HAP-1 (cell line): Measurements from ENCODE around the gene ARV1.
"Not testable (repeated sequence)": the region's sequence is repeated elsewhere in the genome, so short reads cannot be mapped to it uniquely, and the experiment has no call there.

Experiments used
- DNase-seq, 2 experiments: peaks; one replicate each; pipeline ENCODE4 v3.0.0-alpha.2; 2016 to 2020; ENCODE audit warnings: low spot score in 2 of 2
- H3K27me3 ChIP-seq: fragments of 250-450 bp; sonication (Bioruptor Pico); 2 replicates; pipeline ENCODE4 v1.5.1; 2020; ENCODE audit warnings: low read depth, mild to moderate bottlenecking, moderate library complexity
- H3K36me3 ChIP-seq: fragments of 250-450 bp; sonication (Bioruptor Pico); replicated peaks from 2 replicates; pipeline ENCODE4 v1.5.1; 2020; ENCODE audit warnings: mild to moderate bottlenecking
- H3K4me1 ChIP-seq: fragments of 250-450 bp; sonication (Bioruptor Pico); 2 replicates; pipeline ENCODE4 v1.5.1; 2020; ENCODE audit warnings: mild to moderate bottlenecking
- H3K4me3 ChIP-seq: fragments of 250-450 bp; sonication (Bioruptor Pico); 2 replicates; pipeline ENCODE4 v1.5.1; 2020; ENCODE audit warnings: mild to moderate bottlenecking, moderate library complexity
- H3K9me3 ChIP-seq: fragments of 250-450 bp; sonication (Bioruptor Pico); 2 replicates; pipeline ENCODE4 v1.5.1; 2020; ENCODE audit warnings: mild to moderate bottlenecking, moderate library complexity
- in situ Hi-C: fragments of 300-500 bp; cut with MboI; formaldehyde crosslinking; loops from 3 replicates; pipeline ENCODE4 v1.14.3; 2020; ENCODE audit warnings: low sequenced_read_pairs, inconsistent platforms, mixed read lengths

The ARV1 gene

GRCh38 chr1:231016966-231017365 is 38.1 kb downstream of the ARV1 start:
- in situ Hi-C loops: no loop called here
- Histone ChIP-seq H3K4me3 (no peak overlapping the region), H3K4me1 (no peaks in the 10 kb centered on the region), H3K27me3 (no peaks in the 10 kb centered on the region), H3K9me3 (no peaks in the 10 kb centered on the region), H3K36me3 (no peaks in the 10 kb centered on the region)
- no peak for DNase-seq

- in situ Hi-C loops: no loop called here
- DNase-seq: no peak
- Histone ChIP-seq H3K27me3 (no peaks in the 10 kb centered on the region), H3K4me3 (no peak overlapping the region), H3K9me3 (no peaks in the 10 kb centered on the region), H3K36me3 (no peaks in the 10 kb centered on the region), H3K4me1 (no peaks in the 10 kb centered on the region)
These were observed 40.8 kb downstream of the ARV1 start for GRCh38 chr1:231019711-231020110.

GRCh38 chr1:231020139-231020601 is 41.3 kb downstream of the ARV1 start:
- DNase-seq: no peak
- no peaks in the 10 kb centered on the region for H3K36me3 ChIP-seq

GRCh38 chr1:231020816-231021215 is 41.9 kb downstream of the ARV1 start:
- H3K4me1 ChIP-seq: no peaks in the 10 kb centered on the region
- in situ Hi-C loops: no loop called here

More at GRCh38 chr1:231020139-231020601, 41.3 kb downstream of the ARV1 start:
- no peaks in the 10 kb centered on the region for H3K9me3 ChIP-seq
- in situ Hi-C loops: no loop called here
- H3K4me3 ChIP-seq: no peak overlapping the region
- no peaks in the 10 kb centered on the region for H3K27me3 ChIP-seq
- H3K4me1 ChIP-seq: no peaks in the 10 kb centered on the region

GRCh38 chr1:231021540-231022031 is 42.7 kb downstream of the ARV1 start:
- in situ Hi-C loops: no loop called here
- no peak for DNase-seq
- Histone ChIP-seq H3K27me3 (no peaks in the 10 kb centered on the region), H3K36me3 (no peaks in the 10 kb centered on the region), H3K4me3 (no peak overlapping the region), H3K9me3 (no peaks in the 10 kb centered on the region), H3K4me1 (no peaks in the 10 kb centered on the region)

More at GRCh38 chr1:231020816-231021215, 41.9 kb downstream of the ARV1 start:
- H3K4me3 ChIP-seq: no peak overlapping the region
- no peaks in the 10 kb centered on the region for H3K36me3 ChIP-seq
- H3K9me3 ChIP-seq: no peaks in the 10 kb centered on the region
- no peaks in the 10 kb centered on the region for H3K27me3 ChIP-seq
- DNase-seq: no peak

GRCh38 chr1:231022543-231022942 is 43.6 kb downstream of the ARV1 start:
- in situ Hi-C loops, DNase-seq, H3K9me3 ChIP-seq, H3K4me3 ChIP-seq, H3K36me3 ChIP-seq, H3K27me3 ChIP-seq, H3K4me1 ChIP-seq: not testable (repeated sequence)

GRCh38 chr1:231023150-231023549 is 44.3 kb downstream of the ARV1 start:
- H3K27me3 ChIP-seq: no peaks in the 10 kb centered on the region
- in situ Hi-C loops: no loop called here
- H3K9me3 ChIP-seq: no peaks in the 10 kb centered on the region
- H3K4me1 ChIP-seq: no peaks in the 10 kb centered on the region
- no peaks in the 10 kb centered on the region for H3K36me3 ChIP-seq
- H3K4me3 ChIP-seq: no peak overlapping the region
- no peak for DNase-seq

GRCh38 chr1:231026576-231026975 is 47.7 kb downstream of the ARV1 start:
- Histone ChIP-seq H3K4me3 (no peak overlapping the region), H3K36me3 (no peaks in the 10 kb centered on the region), H3K27me3 (no peaks in the 10 kb centered on the region), H3K9me3 (no peaks in the 10 kb centered on the region), H3K4me1 (no peaks in the 10 kb centered on the region)
- no peak for DNase-seq
- in situ Hi-C loops: no loop called here

- Histone ChIP-seq H3K36me3 (no peaks in the 10 kb centered on the region), H3K9me3 (no peaks in the 10 kb centered on the region), H3K27me3 (no peaks in the 10 kb centered on the region), H3K4me1 (no peaks in the 10 kb centered on the region), H3K4me3 (no peak overlapping the region)
- no peak for DNase-seq
- in situ Hi-C loops: no loop called here
These were observed 48.4 kb downstream of the ARV1 start for GRCh38 chr1:231027136-231027925.

GRCh38 chr1:231027971-231028370 is 49.1 kb downstream of the ARV1 start:
- Histone ChIP-seq H3K4me3 (no peak overlapping the region), H3K4me1 (no peaks in the 10 kb centered on the region), H3K27me3 (no peaks in the 10 kb centered on the region), H3K9me3 (no peaks in the 10 kb centered on the region), H3K36me3 (no peaks in the 10 kb centered on the region)
- no peak for DNase-seq
- in situ Hi-C loops: no loop called here

GRCh38 chr1:231028682-231029081 is 49.8 kb downstream of the ARV1 start:
- Histone ChIP-seq H3K27me3 (no peaks in the 10 kb centered on the region), H3K4me3 (no peak overlapping the region), H3K4me1 (no peaks in the 10 kb centered on the region), H3K36me3 (no peaks in the 10 kb centered on the region), H3K9me3 (no peaks in the 10 kb centered on the region)
- in situ Hi-C loops: no loop called here
- no peak for DNase-seq

- DNase-seq, H3K36me3 ChIP-seq, H3K9me3 ChIP-seq, in situ Hi-C loops, H3K4me1 ChIP-seq, H3K27me3 ChIP-seq, H3K4me3 ChIP-seq: not testable (repeated sequence)
These were observed 50.4 kb downstream of the ARV1 start for GRCh38 chr1:231029247-231029646.

- no peak for DNase-seq
- in situ Hi-C loops: no loop called here
- no peaks in the 10 kb centered on the region for H3K36me3 ChIP-seq
- H3K4me1 ChIP-seq: no peaks in the 10 kb centered on the region
- no peaks in the 10 kb centered on the region for H3K27me3 ChIP-seq
- H3K4me3 ChIP-seq: no peak overlapping the region
- no peaks in the 10 kb centered on the region for H3K9me3 ChIP-seq
These were observed 50.9 kb downstream of the ARV1 start for GRCh38 chr1:231029841-231030240.

GRCh38 chr1:231032963-231033362 is 54.1 kb downstream of the ARV1 start:
- H3K9me3 ChIP-seq: no peaks in the 10 kb centered on the region
- no peaks in the 10 kb centered on the region for H3K27me3 ChIP-seq
- no peaks in the 10 kb centered on the region for H3K36me3 ChIP-seq
- no peaks in the 10 kb centered on the region for H3K4me1 ChIP-seq
- H3K4me3 ChIP-seq: no peak overlapping the region
- in situ Hi-C loops: no loop called here
- DNase-seq: no peak
